ENCODE results near the gene CLMN. TPM values are rescaled to one million over a fixed set of nuclear protein-coding genes. Genes with fewer than 3 reads are reported as not detected.

Gene CLMN
- total RNA-seq, 6 experiments from 2014 or later, result 0.02 TPM; not detected in 5

DNA sequence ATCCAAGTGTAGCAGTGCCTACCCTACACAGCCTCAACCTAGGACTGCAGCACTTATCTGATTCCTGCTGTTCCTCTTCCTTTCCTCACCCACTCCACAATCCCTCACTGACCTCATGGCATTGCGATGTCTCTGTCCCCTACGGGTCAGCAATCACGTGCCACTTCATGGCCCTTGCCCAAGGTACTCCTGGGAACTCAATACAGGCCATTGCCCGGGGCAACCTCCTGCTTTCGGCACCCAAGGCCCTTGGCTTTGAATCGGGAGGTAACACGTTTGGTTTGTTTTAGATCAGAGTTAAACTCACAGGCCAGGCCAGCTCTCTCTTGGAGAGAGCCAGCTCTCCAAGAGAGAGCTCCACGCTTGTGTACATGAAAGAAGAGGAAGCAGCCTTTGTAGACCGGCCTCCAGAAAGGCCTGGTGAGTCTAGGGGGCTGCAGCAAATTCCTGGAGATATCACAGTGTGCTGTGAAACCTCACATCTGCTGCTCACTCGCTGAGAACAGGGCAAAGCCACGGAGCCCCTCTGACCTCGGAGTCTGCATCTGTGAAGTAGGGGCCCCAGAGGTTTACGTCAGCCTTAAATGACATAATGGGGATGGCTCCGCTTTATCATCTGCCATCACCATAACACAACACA is 12.2 kb downstream of the CLMN start:
- Mint-ChIP-seq H3K36me3 (ENCODE audit: low read depth) (no peaks in the 10 kb centered on the region), H3K4me3 (no peak overlapping the region), H3K9me3 (no peaks in the 10 kb centered on the region), H3K4me1 (ENCODE audit: low read depth) (no peaks in the 10 kb centered on the region), H3K27ac (no peak overlapping the region), H3K27me3 (ENCODE audit: insufficient read depth) (peaks cover 12% of the 10 kb centered on the region)
- no peak for DNase-seq
- no peak for TF ChIP-seq CTCF (IDR thresholded peaks at IDR 0.05)

DNA sequence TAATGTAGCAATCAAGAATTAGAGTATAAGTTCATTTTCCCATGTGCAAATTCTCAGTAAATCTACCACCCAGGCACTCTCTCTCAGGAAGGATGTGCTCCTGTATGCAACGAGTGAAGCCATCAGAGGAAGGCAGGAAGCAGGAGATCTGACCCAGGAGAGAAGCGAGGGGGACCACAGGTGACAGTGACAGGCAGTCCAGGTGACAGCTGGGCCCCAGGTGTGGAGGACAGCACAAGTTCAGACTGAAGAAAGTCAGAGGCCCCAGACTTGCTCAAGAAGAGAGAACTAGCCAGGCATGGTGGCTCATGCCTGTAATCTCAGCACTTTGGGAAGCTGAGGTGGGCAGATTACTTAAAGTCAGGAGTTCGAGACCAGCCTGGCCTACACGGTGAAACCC is 13.8 kb downstream of the CLMN start:
- Mint-ChIP-seq H3K27me3 (ENCODE audit: insufficient read depth) (peaks cover 16% of the 10 kb centered on the region), H3K27ac (no peak overlapping the region), H3K9me3 (no peaks in the 10 kb centered on the region), H3K36me3 (ENCODE audit: low read depth) (no peaks in the 10 kb centered on the region), H3K4me3 (no peak overlapping the region), H3K4me1 (ENCODE audit: low read depth) (no peaks in the 10 kb centered on the region)
- DNase-seq, result no peak
- TF ChIP-seq CTCF (IDR thresholded peaks at IDR 0.05), result no peak

DNA sequence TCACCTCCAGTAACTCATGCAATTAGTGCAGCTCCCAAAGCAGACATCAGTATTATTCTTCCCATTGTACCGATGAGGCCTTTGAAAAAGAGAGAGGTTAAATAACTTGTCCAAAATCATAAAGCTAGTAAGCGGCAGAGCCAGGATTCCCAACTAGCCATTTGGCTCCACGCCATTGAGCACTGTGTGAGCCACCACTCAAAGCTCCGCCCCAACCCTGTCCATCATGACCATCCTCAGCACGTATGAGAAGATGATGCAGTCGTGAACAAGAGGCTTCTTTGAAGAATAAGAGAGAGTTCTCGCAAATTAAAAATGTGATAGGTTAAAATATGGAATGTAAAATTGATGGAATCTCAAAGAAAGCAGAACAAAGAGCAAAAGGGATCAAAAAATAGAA is 14.6 kb downstream of the CLMN start:
- no peak overlapping the region for H3K4me3 Mint-ChIP-seq
- DNase-seq, result no peak
- H3K4me1 Mint-ChIP-seq (ENCODE audit: low read depth), result no peaks in the 10 kb centered on the region
- no peak for TF ChIP-seq CTCF (IDR thresholded peaks at IDR 0.05)
- H3K9me3 Mint-ChIP-seq, result no peaks in the 10 kb centered on the region; the same call in 1 of the 2 replicates
- no peaks in the 10 kb centered on the region for H3K36me3 Mint-ChIP-seq (ENCODE audit: low read depth)
- H3K27me3 Mint-ChIP-seq (ENCODE audit: insufficient read depth), result peaks cover 12% of the 10 kb centered on the region
- H3K27ac Mint-ChIP-seq, result no peak overlapping the region

DNA sequence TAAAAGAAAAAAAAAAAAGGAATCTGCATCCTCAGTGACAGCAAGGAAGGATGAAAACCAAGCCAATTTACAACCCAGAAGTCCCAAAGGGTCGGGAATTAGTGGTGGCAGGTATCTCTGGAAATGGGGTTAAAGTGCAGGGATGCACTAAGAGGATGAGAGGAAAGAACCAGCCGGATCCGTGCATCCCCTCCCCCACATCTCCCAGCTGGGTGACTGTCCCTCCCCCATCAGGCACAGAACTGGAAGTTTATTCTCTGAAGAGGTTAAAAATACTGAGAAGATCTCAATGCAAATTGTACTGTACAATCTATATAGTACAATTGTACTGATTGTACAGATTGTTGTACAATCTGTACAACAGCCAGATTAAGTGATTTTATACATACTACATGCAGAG is 15.4 kb downstream of the CLMN start:
- Mint-ChIP-seq H3K27ac (no peak overlapping the region), H3K4me3 (no peak overlapping the region), H3K9me3 (no peaks in the 10 kb centered on the region; the same call in 1 of the 2 replicates), H3K4me1 (ENCODE audit: low read depth) (no peaks in the 10 kb centered on the region), H3K36me3 (ENCODE audit: low read depth) (no peaks in the 10 kb centered on the region; the same call in 1 of the 2 replicates), H3K27me3 (ENCODE audit: insufficient read depth) (peaks cover 9% of the 10 kb centered on the region)
- DNase-seq, result no peak
- TF ChIP-seq CTCF (IDR thresholded peaks at IDR 0.05), result no peak

- Mint-ChIP-seq H3K36me3 (ENCODE audit: low read depth) (no peaks in the 10 kb centered on the region; the same call in 1 of the 2 replicates), H3K4me3 (no peak overlapping the region)
- no peak for TF ChIP-seq CTCF (IDR thresholded peaks at IDR 0.05)
Observed at GRCh38 chr14:95303552-95303951, 16.2 kb downstream of the CLMN start.

More at GRCh38 chr14:95303552-95303951, 16.2 kb downstream of the CLMN start:
- H3K27me3 Mint-ChIP-seq (ENCODE audit: insufficient read depth), result peaks cover 10% of the 10 kb centered on the region
- H3K9me3 Mint-ChIP-seq, result no peaks in the 10 kb centered on the region; the same call in 1 of the 2 replicates
- no peaks in the 10 kb centered on the region for H3K4me1 Mint-ChIP-seq (ENCODE audit: low read depth)
- no peak for DNase-seq
- no peak overlapping the region for H3K27ac Mint-ChIP-seq
